DOHH2 (cell line): Measurements from ENCODE around the gene LAMB2.

Experiments
- CTCF ChIP-seq: fragments of 200-600 bp; sonication (generic); IDR thresholded peaks from one replicate; pipeline ENCODE4 v1.5.1; 2014; ENCODE audit warnings: antibody characterized with exemption, mild to moderate bottlenecking, low read depth, low read length; ENCODE audit not compliant: poor library complexity, severe bottlenecking
- EZH2phosphoT487 ChIP-seq: fragments of 200-600 bp; sonication (generic); IDR thresholded peaks from 2 replicates; pipeline ENCODE4 v1.6.1; 2017; ENCODE audit warnings: borderline replicate concordance, mild to moderate bottlenecking, antibody characterized with exemption, low read length, moderate library complexity, mixed read lengths

- no peak for TF ChIP-seq EZH2phosphoT487
- no peak for TF ChIP-seq CTCF
Observed at GRCh38 chr3:49132073-49132436, 795 bp downstream of the LAMB2 start.
